HG02623 (cell line): ENCODE data around the gene IL34.

ENCODE experiments used
- ATAC-seq: cut with Tn5 transposase; IDR thresholded peaks from one replicate; pipeline ENCODE4 v1.9.1; 2021; ENCODE audit warnings: moderate library complexity; ENCODE audit not compliant: unreplicated experiment

The IL34 gene

GRCh38 chr16:70687671-70688245 lies 41.4 kb downstream of the IL34 start:
- ATAC-seq = no peak

GRCh38 chr16:70688246-70688742 lies 41.9 kb downstream of the IL34 start:
- ATAC-seq = no peak

GRCh38 chr16:70689035-70689969 lies 42.9 kb downstream of the IL34 start:
- ATAC-seq = no peak

GRCh38 chr16:70689970-70690891 lies 43.9 kb downstream of the IL34 start:
- no peak for ATAC-seq

GRCh38 chr16:70691223-70692129 lies 45.1 kb downstream of the IL34 start:
- ATAC-seq = no peak

- ATAC-seq = no peak
Measured at GRCh38 chr16:70692130-70692872, 45.9 kb downstream of the IL34 start.

- no peak for ATAC-seq
Measured at GRCh38 chr16:70692873-70693671, 46.7 kb downstream of the IL34 start.

- no peak for ATAC-seq
Measured at GRCh38 chr16:70694088-70694867, 47.9 kb downstream of the IL34 start.

GRCh38 chr16:70694868-70695218 lies 48.5 kb downstream of the IL34 start:
- ATAC-seq = no peak

GRCh38 chr16:70695331-70696070 lies 49.1 kb downstream of the IL34 start:
- no peak for ATAC-seq

GRCh38 chr16:70696355-70696754 lies 50.0 kb downstream of the IL34 start:
- no peak for ATAC-seq

- ATAC-seq = no peak
Measured at GRCh38 chr16:70696952-70697593, 50.7 kb downstream of the IL34 start.

GRCh38 chr16:70697594-70698170 lies 51.3 kb downstream of the IL34 start:
- ATAC-seq = no peak

GRCh38 chr16:70698901-70699300 lies 52.5 kb downstream of the IL34 start:
- no peak for ATAC-seq

- ATAC-seq = no peak
Measured at GRCh38 chr16:70699696-70700095, 53.3 kb downstream of the IL34 start.
